Mesenteric fat pad (tissue), 1 donor: ENCODE results near the gene SIT1. TPM values are rescaled to one million over a fixed set of nuclear protein-coding genes. Genes with fewer than 3 reads are reported as not detected.

Experiments
- DNase-seq: peaks from one replicate; pipeline ENCODE4 v3.0.0-alpha.2; 2020; ENCODE audit warnings: low spot score
- total RNA-seq: library from RNA; stranded (reverse); fragmentation: NEBNext Ultra II Directional; extraction: Animal tissue kit (Norgen Biotek cat#: 25700); gene quantifications from one replicate; pipeline ENCODE4 v1.2.1, GENCODE V29; 2021
- donor health status: DM: yes; HTN: yes; CAD: no.

The SIT1 gene
- total RNA-seq, 1 donor from 2014 or later: 1.3 TPM

DNA sequence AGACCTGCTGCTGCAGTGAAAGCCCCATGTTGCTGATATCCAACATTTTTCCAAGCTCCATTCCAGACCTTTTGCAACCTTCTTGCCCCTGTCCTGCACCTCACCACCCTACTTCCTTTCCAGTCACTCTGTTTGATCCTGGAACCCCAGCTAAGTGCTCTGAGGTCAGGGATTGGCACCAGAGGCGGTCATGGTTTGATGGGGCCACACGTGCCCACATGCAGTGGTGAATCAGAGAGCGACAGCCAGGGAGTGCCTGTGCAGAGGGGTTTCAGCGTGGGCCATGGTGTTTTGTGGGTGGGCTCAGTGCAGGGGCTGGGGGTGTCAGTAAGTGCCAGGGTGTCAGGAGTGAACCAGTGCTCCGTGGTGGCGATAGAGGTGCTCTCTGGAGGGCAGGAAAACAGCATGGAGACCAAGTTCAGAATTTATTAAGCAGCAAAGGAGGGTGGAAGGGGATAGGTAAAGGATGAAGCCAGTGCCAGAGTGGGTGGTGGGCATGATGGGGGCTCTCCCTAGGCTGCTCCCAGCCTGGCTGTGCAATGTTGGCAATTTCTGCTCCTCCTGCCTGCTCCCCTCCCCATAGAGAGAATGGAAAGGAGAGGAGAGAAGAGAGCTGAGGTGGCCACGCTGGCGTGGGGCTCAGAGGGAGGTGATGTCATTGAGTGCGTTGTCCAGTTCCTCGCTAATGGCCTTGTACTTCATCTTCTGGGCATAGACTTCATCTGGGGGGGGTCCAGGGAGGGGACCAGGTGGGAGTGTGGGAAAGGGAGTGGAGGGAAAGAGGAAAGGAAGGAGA lies 32.0 kb upstream of the SIT1 start:
- DNase-seq: no peak

- no peak for DNase-seq
Observed at GRCh38 chr9:35682051-35682450, 31.3 kb upstream of the SIT1 start.

DNA sequence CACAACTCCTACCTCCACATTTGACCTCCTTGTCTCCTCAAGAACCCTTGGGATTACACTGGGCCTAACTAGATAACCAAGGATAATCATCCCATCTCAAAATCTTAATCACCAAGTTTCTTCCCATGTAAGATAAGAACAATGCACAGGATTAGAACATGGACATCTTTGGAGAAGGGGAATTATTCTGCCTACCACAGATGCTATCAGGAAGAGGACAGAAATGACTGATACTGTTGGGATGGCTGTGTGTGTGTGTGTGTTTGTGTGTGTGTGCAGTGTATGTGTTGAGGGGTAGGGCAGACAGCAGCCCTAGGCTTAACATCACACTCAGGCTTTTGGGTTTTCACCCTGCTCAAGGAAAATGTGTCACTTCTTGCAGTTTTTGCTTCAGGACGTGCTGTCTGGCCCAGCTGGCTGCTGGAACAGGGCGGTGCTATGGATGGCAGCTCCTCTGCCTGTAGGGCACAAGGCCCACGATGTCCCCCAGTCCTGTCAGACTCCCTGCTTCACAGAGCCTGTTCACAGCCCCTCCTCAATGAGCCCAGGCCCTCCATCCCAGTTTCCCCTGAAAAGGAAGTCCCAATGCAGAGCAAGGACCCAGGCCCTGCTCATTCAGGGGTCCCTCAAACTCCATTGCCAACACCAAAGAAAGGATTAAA lies 30.7 kb upstream of the SIT1 start:
- no peak for DNase-seq

DNA sequence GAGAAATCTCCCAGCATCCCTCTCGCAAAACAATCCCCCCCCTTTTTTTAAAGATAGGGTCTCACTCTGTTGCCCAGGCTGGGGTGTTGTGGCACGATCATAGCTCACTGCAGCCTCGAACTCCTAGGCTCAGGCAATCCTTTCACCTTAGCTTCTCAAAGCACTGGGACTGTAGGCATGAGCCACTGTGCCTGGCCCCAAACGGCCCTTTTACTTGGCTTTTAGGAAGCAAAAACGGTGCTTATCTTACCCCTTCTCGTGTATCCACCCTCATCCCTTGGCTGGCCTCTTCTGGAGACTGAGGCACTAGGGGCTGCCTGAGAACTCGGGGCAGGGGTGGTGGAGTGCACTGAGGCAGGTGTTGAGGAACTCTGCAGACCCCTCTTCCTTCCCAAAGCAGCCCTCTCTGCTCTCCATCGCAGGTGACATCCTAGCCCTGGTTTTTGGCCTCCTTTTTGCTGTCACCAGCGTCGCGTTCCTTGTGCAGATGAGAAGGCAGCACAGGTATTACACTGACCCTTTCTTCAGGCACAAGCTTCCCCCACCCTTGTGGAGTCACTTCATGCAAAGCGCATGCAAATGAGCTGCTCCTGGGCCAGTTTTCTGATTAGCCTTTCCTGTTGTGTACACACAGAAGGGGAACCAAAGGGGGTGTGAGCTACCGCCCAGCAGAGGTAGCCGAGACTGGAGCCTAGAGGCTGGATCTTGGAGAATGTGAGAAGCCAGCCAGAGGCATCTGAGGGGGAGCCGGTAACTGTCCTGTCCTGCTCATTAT lies 29.8 kb upstream of the SIT1 start:
- DNase-seq: no peak

DNA sequence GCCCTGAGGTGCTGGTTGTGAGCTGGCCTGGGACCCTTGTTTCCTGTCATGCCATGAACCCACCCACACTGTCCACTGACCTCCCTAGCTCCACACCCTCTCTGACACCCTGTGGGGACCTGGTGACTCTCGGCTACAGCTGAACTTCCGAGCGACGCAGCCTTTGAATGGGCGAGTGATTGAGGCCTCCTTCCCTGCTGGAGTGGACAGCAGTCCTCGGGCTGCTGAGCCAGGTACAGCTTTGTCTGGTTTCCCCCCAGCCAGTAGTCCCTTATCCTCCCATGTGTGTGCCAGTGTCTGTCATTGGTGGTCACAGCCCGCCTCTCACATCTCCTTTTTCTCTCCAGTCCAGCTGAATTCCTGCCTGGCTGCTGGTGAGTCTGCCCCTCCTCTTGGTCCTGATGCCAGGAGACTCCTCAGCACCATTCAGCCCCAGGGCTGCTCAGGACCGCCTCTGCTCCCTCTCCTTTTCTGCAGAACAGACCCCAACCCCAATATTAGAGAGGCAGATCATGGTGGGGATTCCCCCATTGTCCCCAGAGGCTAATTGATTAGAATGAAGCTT lies 29.1 kb upstream of the SIT1 start:
- no peak for DNase-seq

GRCh38 chr9:35679091-35679490 lies 28.4 kb upstream of the SIT1 start:
- no peak for DNase-seq

DNA sequence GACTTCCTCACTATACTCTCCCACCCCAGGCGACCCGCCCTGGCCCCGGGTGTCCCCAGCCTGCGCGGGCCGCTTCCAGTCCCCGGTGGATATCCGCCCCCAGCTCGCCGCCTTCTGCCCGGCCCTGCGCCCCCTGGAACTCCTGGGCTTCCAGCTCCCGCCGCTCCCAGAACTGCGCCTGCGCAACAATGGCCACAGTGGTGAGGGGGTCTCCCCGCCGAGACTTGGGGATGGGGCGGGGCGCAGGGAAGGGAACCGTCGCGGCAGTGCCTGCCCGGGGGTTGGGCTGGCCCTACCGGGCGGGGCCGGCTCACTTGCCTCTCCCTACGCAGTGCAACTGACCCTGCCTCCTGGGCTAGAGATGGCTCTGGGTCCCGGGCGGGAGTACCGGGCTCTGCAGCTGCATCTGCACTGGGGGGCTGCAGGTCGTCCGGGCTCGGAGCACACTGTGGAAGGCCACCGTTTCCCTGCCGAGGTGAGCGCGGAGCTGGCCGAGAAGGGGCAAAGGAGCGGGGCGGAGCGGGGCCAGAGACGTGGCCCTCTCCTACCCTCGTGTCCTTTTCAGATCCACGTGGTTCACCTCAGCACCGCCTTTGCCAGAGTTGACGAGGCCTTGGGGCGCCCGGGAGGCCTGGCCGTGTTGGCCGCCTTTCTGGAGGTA lies 25.1 kb upstream of the SIT1 start:
- no peak for DNase-seq

GRCh38 chr9:35675204-35675603 lies 24.5 kb upstream of the SIT1 start:
- DNase-seq: no peak

GRCh38 chr9:35674025-35674361 lies 23.3 kb upstream of the SIT1 start:
- no peak for DNase-seq

DNA sequence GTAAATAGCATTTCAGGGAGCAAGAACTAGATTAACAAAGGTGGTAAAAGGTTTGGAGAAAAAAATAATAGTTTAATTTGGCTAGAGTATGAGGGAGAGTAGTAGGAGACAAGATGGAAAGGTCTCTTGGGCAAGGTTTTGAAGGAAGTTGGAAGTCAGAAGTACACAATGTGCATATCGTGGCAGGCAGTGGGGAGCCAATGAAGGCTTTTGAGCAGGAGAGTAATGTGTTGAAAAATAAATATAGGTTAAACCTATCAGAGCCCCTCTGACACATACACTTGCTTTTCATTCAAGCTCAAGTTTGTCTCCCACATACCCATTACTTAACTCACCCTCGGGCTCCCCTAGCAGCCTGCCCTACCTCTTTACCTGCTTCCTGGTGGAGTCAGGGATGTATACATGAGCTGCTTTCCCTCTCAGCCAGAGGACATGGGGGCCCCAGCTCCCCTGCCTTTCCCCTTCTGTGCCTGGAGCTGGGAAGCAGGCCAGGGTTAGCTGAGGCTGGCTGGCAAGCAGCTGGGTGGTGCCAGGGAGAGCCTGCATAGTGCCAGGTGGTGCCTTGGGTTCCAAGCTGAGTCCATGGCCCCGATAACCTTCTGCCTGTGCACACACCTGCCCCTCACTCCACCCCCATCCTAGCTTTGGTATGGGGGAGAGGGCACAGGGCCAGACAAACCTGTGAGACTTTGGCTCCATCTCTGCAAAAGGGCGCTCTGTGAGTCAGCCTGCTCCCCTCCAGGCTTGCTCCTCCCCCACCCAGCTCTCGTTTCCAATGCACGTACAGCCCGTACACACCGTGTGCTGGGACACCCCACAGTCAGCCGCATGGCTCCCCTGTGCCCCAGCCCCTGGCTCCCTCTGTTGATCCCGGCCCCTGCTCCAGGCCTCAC lies 22.6 kb upstream of the SIT1 start, which contains the start of gene CA9:
Gene CA9, plus strand, starts transcription at position 797 of the 893 bp plus-strand sequence. Its CDS starts 32 bp downstream, at position 829.
- DNase-seq: no peak

GRCh38 chr9:35669331-35670145 lies 18.8 kb upstream of the SIT1 start:
- DNase-seq: no peak

GRCh38 chr9:35667939-35668338 lies 17.2 kb upstream of the SIT1 start:
- no peak for DNase-seq

GRCh38 chr9:35666549-35666948 lies 15.8 kb upstream of the SIT1 start:
- DNase-seq: no peak

DNA sequence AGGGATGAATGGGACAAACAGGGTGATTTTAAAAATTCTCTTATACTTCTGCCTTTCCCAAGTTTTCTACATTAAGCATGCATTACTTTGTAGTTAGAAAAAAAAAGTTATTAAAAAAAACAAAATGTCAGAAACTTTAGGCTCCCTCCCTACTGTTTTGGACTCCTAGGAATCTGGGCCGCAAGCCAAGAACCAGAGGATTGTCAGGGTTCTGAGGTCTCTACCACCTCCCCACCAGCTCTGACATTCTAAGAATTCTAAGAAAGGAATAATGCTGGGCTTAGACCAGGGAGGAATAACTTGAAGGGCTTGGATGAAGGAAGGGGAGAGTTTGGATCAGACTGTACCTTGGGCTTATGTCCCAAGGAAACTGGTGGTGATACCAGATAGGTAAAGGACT lies 15.3 kb upstream of the SIT1 start:
- no peak for DNase-seq

DNA sequence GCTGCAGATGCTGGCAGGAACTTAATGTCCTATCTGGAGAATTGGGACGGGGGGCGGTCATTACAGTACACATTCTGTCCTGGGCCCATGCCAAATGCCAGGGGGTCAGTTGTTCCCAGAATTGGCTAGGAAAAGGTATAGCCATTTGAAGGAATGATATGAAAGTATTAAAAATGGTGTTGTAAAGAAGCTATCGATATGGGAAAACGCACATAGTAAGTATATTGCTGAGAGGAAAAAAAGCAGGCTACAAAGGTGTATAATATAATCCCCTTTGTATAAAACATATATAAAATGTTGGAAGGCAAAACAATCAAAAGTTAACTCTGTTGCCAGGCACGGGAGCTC lies 14.7 kb upstream of the SIT1 start:
- no peak for DNase-seq

- no peak for DNase-seq
Observed at GRCh38 chr9:35664531-35665470, 14.1 kb upstream of the SIT1 start, which contains the start of gene ARHGEF39. ARHGEF39 (minus strand) TSS chr9:35665195; CDS start chr9:35665169, 26 bp downstream.

DNA sequence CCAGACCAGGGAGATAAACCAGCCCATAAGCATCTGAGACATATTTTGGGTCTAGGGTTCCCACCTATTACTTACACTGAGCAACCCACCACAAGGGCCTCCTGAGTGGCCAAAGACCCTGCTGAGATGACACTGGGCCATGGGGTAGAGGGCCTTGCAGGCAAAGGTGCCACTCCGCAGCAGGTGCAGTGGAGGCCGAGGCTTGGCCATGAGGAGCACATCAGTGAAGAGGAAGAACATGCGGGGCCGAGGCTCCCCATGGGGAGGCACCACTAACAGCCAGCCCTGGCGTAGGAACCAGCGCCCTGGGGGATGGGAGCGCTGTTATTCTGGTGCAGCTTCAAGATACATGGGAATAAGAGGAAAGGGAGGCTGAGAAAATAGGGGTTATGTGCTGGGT lies 11.7 kb upstream of the SIT1 start:
- no peak for DNase-seq

DNA sequence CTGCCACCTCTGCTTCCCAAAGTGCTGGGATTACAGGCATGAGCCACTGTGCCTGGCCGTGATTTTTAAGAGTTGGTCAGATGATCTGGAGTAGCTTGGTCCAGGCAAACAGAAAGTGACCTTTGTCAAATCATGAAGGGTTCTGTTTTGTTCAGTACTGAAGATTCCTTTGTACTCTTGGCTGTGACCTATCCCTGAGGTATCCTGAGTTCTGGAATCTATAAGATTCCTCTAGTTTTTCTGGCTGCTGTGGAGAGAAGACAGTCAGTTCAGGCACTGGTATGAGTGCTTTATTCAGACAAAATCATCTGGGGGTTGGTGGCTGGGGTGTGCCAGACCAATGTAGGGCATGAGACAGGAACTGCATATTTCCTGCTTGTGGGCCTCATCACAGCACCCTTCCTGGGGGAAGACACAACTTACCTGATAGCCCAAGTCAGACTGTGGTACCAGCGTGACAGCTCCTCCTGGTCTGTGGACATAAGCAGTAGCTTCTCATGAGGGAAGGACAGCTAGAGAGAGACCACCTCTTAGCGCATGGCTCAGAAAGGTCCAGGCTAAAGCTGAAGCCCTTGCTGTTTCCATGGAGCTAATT lies 11.1 kb upstream of the SIT1 start:
- DNase-seq: no peak
